Suprapubic skin (tissue), 3 donors: ENCODE results near the gene HAVCR1.

Experiments
- POLR2AphosphoS5 ChIP-seq, 3 donors: sonication (generic); formaldehyde crosslinking; IDR thresholded peaks; one replicate each; pipeline ENCODE4 v1.6.1; 2017; ENCODE audit warnings: antibody characterized with exemption in 3 of 3
- TF ChIP-seq, protein P1 (sequence below), 2 donors: fragments of 200-600 bp in 1 of 2; fragments of 450-650 bp in 1 of 2; sonication (generic) in 1 of 2; IDR thresholded peaks; one replicate each; pipeline ENCODE4 v1.5.1; 2016 to 2019; ENCODE audit warnings: antibody characterized with exemption in 2 of 2, mild to moderate bottlenecking in 1 of 2, moderate library complexity in 1 of 2

- TF ChIP-seq POLR2AphosphoS5 (IDR thresholded peaks at IDR 0.05): no peak
- TF ChIP-seq, protein P1, sequence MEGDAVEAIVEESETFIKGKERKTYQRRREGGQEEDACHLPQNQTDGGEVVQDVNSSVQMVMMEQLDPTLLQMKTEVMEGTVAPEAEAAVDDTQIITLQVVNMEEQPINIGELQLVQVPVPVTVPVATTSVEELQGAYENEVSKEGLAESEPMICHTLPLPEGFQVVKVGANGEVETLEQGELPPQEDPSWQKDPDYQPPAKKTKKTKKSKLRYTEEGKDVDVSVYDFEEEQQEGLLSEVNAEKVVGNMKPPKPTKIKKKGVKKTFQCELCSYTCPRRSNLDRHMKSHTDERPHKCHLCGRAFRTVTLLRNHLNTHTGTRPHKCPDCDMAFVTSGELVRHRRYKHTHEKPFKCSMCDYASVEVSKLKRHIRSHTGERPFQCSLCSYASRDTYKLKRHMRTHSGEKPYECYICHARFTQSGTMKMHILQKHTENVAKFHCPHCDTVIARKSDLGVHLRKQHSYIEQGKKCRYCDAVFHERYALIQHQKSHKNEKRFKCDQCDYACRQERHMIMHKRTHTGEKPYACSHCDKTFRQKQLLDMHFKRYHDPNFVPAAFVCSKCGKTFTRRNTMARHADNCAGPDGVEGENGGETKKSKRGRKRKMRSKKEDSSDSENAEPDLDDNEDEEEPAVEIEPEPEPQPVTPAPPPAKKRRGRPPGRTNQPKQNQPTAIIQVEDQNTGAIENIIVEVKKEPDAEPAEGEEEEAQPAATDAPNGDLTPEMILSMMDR (IDR thresholded peaks at IDR 0.05): no peak
Observed at GRCh38 chr5:157067005-157067404, 8.1 kb upstream of the HAVCR1 start.
